RWPE2 (cell line): ENCODE measurements around the gene CDIP1.

Source experiments
- ATAC-seq: fragments of 200-7000 bp; cut with Tn5 transposase; 3 replicates; pipeline ENCODE4 v1.9.1; 2021; ENCODE audit warnings: low read depth
- DNase-seq: peaks from one replicate; pipeline ENCODE4 v3.0.0-alpha.2; 2020; ENCODE audit warnings: low spot score
- H3K27ac ChIP-seq: fragments of 450-650 bp; 2 replicates; pipeline ENCODE4 v1.5.1; 2017; ENCODE audit warnings: mild to moderate bottlenecking; ENCODE audit not compliant: poor library complexity, severe bottlenecking
- H3K27me3 ChIP-seq: fragments of 250-450 bp; sonication (Bioruptor Pico); 2 replicates; pipeline ENCODE4 v1.5.1; 2021; ENCODE audit warnings: mild to moderate bottlenecking, moderate library complexity; ENCODE audit not compliant: insufficient read depth, poor library complexity, severe bottlenecking
- H3K36me3 ChIP-seq: fragments of 250-450 bp; sonication (Bioruptor Pico); 2 replicates; pipeline ENCODE4 v1.5.1; 2020; ENCODE audit warnings: low read depth, mild to moderate bottlenecking, moderate library complexity
- H3K4me1 ChIP-seq: fragments of 250-450 bp; sonication (Bioruptor Pico); 2 replicates; pipeline ENCODE4 v1.5.1; 2021; ENCODE audit warnings: mild to moderate bottlenecking, moderate library complexity; ENCODE audit not compliant: insufficient read depth, poor library complexity, severe bottlenecking
- H3K4me3 ChIP-seq: fragments of 250-450 bp; sonication (Bioruptor Pico); 2 replicates; pipeline ENCODE4 v1.5.1; 2021; ENCODE audit warnings: mild to moderate bottlenecking, moderate library complexity; ENCODE audit not compliant: severe bottlenecking
- H3K9me3 ChIP-seq: fragments of 250-450 bp; sonication (Bioruptor Pico); 2 replicates; pipeline ENCODE4 v1.5.1; 2021; ENCODE audit warnings: mild to moderate bottlenecking, moderate library complexity; ENCODE audit not compliant: severe bottlenecking
- TF ChIP-seq, protein P1 (sequence below): fragments of 450-650 bp; IDR thresholded peaks from one replicate; pipeline ENCODE4 v1.5.1; 2017; ENCODE audit warnings: mild to moderate bottlenecking, moderate library complexity; ENCODE audit not compliant: poor library complexity, severe bottlenecking

CDIP1 gene

DNA sequence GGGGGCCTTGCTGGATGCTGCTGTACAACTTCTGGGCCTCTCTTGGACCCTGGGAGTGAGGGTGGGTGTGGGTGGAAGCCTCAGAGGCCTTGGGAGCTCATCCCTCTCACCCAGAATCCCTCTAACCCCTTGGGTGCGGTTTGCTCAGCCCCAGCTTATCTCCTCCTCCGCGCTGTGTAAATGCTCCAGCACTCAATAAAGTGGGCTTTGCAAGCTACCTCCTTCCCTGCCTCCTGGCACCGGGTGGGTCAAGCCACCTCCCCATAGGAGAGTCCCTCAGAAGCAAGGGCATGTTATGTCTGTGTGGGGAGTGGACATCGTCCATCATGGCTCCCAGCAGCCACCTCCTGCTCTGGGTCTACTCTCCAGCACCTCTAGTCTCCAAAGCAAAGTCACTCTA, 28.4 kb downstream of the CDIP1 start:
- TF ChIP-seq, protein P1, sequence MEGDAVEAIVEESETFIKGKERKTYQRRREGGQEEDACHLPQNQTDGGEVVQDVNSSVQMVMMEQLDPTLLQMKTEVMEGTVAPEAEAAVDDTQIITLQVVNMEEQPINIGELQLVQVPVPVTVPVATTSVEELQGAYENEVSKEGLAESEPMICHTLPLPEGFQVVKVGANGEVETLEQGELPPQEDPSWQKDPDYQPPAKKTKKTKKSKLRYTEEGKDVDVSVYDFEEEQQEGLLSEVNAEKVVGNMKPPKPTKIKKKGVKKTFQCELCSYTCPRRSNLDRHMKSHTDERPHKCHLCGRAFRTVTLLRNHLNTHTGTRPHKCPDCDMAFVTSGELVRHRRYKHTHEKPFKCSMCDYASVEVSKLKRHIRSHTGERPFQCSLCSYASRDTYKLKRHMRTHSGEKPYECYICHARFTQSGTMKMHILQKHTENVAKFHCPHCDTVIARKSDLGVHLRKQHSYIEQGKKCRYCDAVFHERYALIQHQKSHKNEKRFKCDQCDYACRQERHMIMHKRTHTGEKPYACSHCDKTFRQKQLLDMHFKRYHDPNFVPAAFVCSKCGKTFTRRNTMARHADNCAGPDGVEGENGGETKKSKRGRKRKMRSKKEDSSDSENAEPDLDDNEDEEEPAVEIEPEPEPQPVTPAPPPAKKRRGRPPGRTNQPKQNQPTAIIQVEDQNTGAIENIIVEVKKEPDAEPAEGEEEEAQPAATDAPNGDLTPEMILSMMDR = no peak
- Histone ChIP-seq H3K36me3 (peaks cover 67% of the 10 kb centered on the region), H3K9me3 (no peaks in the 10 kb centered on the region), H3K27me3 (no peaks in the 10 kb centered on the region), H3K27ac (no peak overlapping the region), H3K4me1 (peaks cover under 1% of the 10 kb centered on the region), H3K4me3 (no peak overlapping the region)
- ATAC-seq (no peak), DNase-seq (no peak)

DNA sequence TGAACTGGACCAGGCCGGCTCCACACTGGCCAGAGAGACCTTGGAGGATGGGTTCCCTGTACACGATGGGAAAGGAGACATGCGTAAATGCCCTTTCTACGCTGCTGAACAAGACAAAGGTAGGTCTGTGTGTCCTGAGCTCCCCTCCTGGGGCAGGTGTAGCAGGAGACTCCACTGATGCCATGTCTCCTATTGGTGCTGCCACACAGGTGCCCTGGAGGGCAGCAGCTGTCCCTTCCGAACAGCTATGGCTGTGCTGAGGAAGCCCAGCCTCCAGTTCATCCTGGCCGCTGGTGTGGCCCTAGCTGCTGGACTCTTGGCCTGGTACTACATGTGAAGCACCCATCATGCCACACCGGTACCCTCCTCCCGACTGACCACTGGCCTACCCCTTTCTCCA, 29.2 kb downstream of the CDIP1 start:
- no peaks in the 10 kb centered on the region for H3K27me3 ChIP-seq
- no peaks in the 10 kb centered on the region for H3K9me3 ChIP-seq
- H3K27ac ChIP-seq = no peak overlapping the region
- H3K4me1 ChIP-seq = peaks cover 4% of the 10 kb centered on the region
- H3K4me3 ChIP-seq = no peak overlapping the region
- peaks cover 69% of the 10 kb centered on the region for H3K36me3 ChIP-seq
- ATAC-seq (no peak), DNase-seq (no peak)
- TF ChIP-seq, protein P1 = no peak

DNA sequence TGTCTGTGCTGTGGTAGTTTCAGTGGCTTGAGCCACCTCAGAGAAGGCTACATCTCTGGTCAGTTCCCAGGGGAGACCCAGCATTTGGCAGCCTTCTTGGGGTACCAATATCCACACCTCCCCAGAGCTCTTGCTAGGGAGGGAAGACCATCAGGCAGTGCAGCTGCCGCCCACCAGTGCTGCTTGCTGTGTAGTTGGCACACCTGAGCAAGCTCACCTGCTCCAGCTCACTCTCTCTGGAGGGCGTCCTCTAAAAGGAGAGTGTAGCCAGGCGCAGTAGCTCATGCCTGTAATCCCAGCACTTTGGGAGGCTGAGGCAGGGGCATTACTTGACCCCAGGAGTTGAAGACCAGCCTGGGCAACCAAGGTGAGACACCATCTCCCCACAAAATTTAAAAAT, 29.8 kb downstream of the CDIP1 start:
- peaks cover 4% of the 10 kb centered on the region for H3K4me1 ChIP-seq
- H3K27ac ChIP-seq = no peak overlapping the region
- H3K9me3 ChIP-seq = no peaks in the 10 kb centered on the region
- peaks cover 69% of the 10 kb centered on the region for H3K36me3 ChIP-seq
- no peak for ATAC-seq
- no peak overlapping the region for H3K4me3 ChIP-seq
- DNase-seq = no peak
- TF ChIP-seq, protein P1 = no peak
- no peaks in the 10 kb centered on the region for H3K27me3 ChIP-seq

DNA sequence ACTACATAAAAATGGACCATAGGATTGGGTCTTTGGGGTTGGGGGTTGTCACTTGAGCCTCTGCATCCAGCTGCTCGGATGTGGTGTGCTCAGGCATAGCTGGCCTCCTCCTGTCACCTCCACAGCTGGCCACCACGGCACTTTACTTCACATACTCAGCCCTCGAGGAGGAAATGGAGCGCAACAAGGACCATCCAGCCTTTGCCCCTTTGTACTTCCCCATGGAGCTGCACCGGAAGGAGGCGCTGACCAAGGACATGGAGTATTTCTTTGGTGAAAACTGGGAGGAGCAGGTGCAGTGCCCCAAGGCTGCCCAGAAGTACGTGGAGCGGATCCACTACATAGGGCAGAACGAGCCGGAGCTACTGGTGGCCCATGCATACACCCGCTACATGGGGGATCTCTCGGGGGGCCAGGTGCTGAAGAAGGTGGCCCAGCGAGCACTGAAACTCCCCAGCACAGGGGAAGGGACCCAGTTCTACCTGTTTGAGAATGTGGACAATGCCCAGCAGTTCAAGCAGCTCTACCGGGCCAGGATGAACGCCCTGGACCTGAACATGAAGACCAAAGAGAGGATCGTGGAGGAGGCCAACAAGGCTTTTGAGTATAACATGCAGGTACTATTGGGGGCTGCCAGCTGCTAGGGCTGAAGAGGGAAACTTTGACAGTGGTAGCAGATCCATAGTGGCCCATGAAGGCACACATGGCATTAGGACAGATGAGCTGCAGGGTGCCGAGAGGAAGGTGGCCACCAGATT, 30.8 kb downstream of the CDIP1 start:
- DNase-seq = no peak
- Histone ChIP-seq H3K27me3 (no peaks in the 10 kb centered on the region), H3K4me3 (no peak overlapping the region), H3K36me3 (peaks cover 69% of the 10 kb centered on the region), H3K27ac (no peak overlapping the region), H3K4me1 (peaks cover 4% of the 10 kb centered on the region), H3K9me3 (no peaks in the 10 kb centered on the region)
- TF ChIP-seq, protein P1 = no peak
- ATAC-seq = no peak

DNA sequence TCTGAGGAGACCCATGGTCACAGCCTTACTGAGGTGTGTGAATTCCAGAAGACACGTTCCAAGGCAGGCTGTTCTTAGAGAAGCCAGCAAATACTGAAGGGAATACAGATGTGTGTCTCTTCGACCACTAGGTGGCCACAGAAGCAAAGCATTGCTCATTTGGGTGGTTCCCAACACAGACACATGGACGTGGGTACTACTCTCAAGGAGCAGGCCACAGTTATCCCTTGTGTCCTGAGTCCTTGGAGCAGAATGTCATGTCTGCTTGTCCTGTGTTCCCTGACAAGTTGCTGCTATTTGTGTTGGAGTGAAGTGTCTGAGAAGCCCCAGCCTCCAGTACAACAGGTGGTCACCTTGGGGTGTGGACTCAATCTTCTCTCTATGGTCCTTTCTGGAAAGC, 32.1 kb downstream of the CDIP1 start:
- H3K4me1 ChIP-seq = peaks cover 8% of the 10 kb centered on the region
- ATAC-seq (peak; percentile 83), DNase-seq (no peak)
- H3K9me3 ChIP-seq = no peaks in the 10 kb centered on the region
- TF ChIP-seq, protein P1 = peak; percentile 84
- peaks cover 56% of the 10 kb centered on the region for H3K36me3 ChIP-seq
- no peak overlapping the region for H3K27ac ChIP-seq
- H3K27me3 ChIP-seq = no peaks in the 10 kb centered on the region
- H3K4me3 ChIP-seq = no peak overlapping the region
